Skeletal muscle cell (primary cell): ENCODE results near the gene HAGH.

Experiments used
- DNase-seq: peaks from one replicate; pipeline ENCODE4 v3.0.0-alpha.2; 2010; ENCODE audit warnings: low read depth
- H3K4me3 ChIP-seq: 2 replicates; pipeline ENCODE4 v1.5.1; 2011; ENCODE audit warnings: low read depth, mild to moderate bottlenecking, control low read depth, low read length, moderate library complexity

Gene HAGH

GRCh38 chr16:1768061-1768766 lies 58.4 kb downstream of the HAGH start:
- no peak for DNase-seq
- H3K4me3 ChIP-seq, result no peak overlapping the region

- DNase-seq, result no peak
- no peak overlapping the region for H3K4me3 ChIP-seq
Measured at GRCh38 chr16:1767116-1767994, 59.3 kb downstream of the HAGH start.

GRCh38 chr16:1766701-1767100 lies 59.9 kb downstream of the HAGH start:
- H3K4me3 ChIP-seq, result no peak overlapping the region
- DNase-seq, result no peak

- no peak overlapping the region for H3K4me3 ChIP-seq
- no peak for DNase-seq
Measured at GRCh38 chr16:1766231-1766630, 60.4 kb downstream of the HAGH start.

- no peak for DNase-seq
- H3K4me3 ChIP-seq, result no peak overlapping the region
Measured at GRCh38 chr16:1765826-1766225, 60.8 kb downstream of the HAGH start.

GRCh38 chr16:1764971-1765370 lies 61.7 kb downstream of the HAGH start:
- H3K4me3 ChIP-seq, result no peak overlapping the region
- DNase-seq, result no peak

GRCh38 chr16:1763521-1764511 lies 62.8 kb downstream of the HAGH start:
- H3K4me3 ChIP-seq, result no peak overlapping the region
- no peak for DNase-seq

- no peak overlapping the region for H3K4me3 ChIP-seq
- no peak for DNase-seq
Measured at GRCh38 chr16:1762879-1763520, 63.6 kb downstream of the HAGH start.

- H3K4me3 ChIP-seq, result no peak overlapping the region
- no peak for DNase-seq
Measured at GRCh38 chr16:1762196-1762878, 64.3 kb downstream of the HAGH start.

- no peak overlapping the region for H3K4me3 ChIP-seq
- DNase-seq, result no peak
Measured at GRCh38 chr16:1761751-1762150, 64.9 kb downstream of the HAGH start.

GRCh38 chr16:1760911-1761310 lies 65.7 kb downstream of the HAGH start:
- no peak overlapping the region for H3K4me3 ChIP-seq
- no peak for DNase-seq

- H3K4me3 ChIP-seq, result no peak overlapping the region
- DNase-seq, result no peak
Measured at GRCh38 chr16:1759511-1759910, 67.1 kb downstream of the HAGH start.

GRCh38 chr16:1758923-1759322 lies 67.7 kb downstream of the HAGH start:
- H3K4me3 ChIP-seq, result no peak overlapping the region

GRCh38 chr16:1757714-1758461 lies 68.7 kb downstream of the HAGH start:
- DNase-seq, result no peak
- H3K4me3 ChIP-seq, result no peak overlapping the region

More at GRCh38 chr16:1758923-1759322, 67.7 kb downstream of the HAGH start:
- DNase-seq, result no peak
